HG02588 (cell line): Measurements from ENCODE around the gene HLA-DRB5.
"Not testable (repeated sequence)": the region's sequence is repeated elsewhere in the genome, so short reads cannot be mapped to it uniquely, and the experiment has no call there.

Source experiments
- ATAC-seq: cut with Tn5 transposase; IDR thresholded peaks from one replicate; pipeline ENCODE4 v1.9.1; 2021; ENCODE audit warnings: mild to moderate bottlenecking, moderate library complexity; ENCODE audit not compliant: unreplicated experiment

The HLA-DRB5 gene

DNA sequence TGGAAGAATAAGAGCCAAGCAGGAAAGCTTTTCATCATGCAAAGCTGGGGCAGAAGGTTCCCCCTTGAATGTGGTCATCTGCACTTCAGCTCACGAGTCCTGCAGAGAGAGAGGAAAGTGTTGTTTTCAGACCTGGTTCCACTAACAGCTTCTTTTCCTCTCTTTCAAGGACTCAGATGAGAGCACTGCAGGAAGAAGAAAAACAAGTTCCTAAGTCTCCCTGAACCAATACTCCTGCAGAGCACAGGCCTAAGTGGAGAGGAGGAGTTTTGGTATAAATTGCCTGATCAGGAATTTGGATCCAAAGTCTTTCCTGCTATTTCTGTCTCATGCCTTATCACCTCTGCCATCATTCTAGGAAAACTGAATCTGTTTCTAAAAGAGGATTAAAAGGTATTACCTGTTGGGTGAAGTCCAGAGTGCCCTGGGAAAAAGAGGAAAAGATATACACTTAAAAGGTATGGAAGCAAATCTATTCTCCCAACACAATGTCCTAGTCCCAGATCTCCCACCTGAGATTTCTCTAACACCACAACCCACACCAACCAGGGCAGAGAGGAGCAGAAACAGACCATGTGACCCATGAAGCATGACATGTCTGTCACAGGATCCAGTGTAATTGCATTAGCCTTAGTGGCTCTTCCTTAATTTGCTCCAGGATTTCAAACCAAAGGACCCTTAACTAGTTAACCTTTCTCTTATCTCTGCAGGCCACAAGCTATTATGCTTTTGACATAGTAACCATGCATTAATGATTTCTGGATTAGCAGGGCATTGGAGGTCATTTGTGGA, 12.2 kb downstream of the HLA-DRB5 start:
- ATAC-seq, result no peak

DNA sequence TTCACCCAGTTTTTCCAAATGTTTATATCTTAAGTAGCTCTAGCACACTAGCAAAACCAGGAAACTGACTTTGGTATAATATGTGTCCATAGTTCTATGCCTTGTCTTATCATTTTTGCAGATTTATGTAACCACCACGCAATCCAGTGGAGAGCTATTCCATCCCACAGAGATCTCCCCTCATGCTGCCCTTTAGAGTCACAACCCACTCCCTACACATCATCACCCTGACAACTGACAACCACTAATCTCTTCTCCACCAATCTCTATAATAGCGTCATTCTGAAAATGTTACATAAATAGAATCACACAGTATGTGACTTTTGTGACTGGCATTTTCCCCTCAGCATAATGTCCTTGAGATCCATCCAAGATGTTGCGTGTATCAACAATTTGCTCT, 29.1 kb downstream of the HLA-DRB5 start:
- no peak for ATAC-seq

- ATAC-seq, result no peak
Observed at GRCh38 chr6:32492351-32492750, 37.7 kb downstream of the HLA-DRB5 start.

DNA sequence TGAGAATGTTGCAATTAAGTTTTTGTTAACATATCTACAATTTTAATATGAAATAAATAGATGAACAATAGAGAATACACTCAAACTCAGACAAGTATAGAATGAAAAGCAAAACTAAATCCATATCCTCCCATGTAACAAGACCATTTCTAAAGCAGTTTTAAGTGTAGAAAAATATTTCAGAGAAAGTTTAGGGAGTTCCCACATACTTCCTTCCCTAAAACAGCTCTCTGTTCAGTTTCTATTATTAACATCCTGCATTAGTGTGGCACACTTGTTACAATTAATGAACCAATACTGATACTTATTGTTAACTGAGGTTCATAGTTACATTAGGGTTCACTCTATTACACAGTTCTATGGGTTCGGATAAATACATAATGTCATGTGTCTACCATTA, 38.4 kb downstream of the HLA-DRB5 start:
- ATAC-seq, result no peak

DNA sequence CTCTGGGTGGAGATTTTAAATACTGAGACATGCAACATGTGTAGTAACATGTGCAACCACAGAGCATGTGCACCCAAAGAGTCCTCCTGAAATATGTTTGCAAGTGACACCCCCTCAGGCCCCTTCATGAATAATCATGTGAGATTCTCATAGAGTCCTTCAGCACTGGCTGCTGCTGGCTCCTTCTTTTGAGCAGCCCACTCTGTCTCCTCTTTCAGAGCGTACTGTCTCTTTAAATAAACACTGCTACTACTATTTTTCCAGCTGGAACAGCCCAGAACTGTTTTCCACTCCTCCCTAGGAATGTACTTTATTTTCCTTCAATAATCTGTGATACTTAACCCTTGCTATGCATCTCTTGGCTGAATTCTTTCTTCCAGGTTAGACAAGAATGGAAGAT, 42.0 kb downstream of the HLA-DRB5 start:
- ATAC-seq, result no peak

DNA sequence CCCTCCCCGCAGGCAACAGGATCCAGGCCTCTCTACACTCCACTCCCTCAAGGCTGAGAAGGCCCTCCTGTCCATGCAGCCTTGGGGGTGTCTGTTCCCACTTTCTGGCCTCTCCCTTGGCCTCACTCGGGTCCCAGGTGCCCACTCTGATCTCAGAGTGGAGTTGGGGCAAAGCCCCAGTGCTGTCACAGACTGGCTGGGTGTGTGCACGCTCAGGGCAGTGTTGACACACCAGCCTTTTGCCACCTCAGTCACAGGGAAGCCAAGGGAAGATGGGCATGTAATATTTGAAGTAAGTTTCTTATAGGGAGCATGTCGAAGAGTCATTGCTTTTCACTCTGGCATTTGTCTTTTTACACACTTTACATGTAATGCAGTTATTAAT, 45.5 kb downstream of the HLA-DRB5 start:
- no peak for ATAC-seq

- ATAC-seq, result no peak
Observed at GRCh38 chr6:32483968-32484613, 46.0 kb downstream of the HLA-DRB5 start.

- ATAC-seq, result no peak
Observed at GRCh38 chr6:32475392-32476206, 54.5 kb downstream of the HLA-DRB5 start.

DNA sequence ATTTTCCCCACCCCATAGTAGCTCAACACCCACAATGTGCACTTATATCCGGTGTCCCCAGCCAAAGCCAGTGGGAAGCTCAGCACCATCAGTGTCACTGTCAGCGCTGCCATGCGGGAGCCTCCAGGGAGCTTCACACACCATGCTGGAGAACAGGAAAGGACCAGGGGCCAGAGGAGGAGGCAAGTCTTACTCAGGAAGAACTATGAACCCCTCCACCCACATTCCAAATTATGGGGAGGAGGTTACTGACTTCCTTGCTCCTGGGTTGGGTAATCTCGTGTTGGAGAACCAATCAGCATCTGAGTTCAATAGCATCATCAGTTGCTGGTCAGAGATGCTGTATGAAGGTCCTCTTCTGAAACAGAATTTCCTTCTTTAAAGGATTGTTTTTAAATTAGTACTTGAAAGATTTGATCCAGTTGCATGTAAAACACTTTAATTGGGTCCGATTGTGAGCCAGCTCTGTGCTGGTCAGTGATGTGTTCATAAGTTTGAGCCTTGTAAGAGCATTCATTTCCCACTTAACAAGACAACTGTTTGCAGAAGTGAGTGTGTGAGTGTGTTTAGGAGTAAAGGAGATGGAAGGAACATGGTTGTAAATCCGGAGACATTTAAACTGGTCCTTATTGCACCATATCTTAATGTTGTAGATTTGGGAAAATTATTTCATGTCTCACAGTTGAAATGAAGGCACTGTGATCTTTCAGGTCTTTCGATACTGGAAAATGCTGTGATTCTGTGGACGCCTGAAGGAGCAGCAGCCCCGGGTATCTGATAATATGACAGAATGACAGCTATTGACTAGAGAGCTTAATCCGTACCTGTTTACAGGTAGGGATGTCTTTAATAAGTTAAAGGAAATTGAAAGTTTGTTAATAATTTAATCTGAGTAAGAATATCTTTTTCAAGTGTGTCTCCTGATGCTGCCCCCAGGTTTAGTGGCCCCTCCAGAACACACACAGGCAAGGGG, 56.4 kb downstream of the HLA-DRB5 start:
- peak; percentile 96 for ATAC-seq

- no peak for ATAC-seq
Observed at GRCh38 chr6:32472781-32473375, 57.2 kb downstream of the HLA-DRB5 start.

DNA sequence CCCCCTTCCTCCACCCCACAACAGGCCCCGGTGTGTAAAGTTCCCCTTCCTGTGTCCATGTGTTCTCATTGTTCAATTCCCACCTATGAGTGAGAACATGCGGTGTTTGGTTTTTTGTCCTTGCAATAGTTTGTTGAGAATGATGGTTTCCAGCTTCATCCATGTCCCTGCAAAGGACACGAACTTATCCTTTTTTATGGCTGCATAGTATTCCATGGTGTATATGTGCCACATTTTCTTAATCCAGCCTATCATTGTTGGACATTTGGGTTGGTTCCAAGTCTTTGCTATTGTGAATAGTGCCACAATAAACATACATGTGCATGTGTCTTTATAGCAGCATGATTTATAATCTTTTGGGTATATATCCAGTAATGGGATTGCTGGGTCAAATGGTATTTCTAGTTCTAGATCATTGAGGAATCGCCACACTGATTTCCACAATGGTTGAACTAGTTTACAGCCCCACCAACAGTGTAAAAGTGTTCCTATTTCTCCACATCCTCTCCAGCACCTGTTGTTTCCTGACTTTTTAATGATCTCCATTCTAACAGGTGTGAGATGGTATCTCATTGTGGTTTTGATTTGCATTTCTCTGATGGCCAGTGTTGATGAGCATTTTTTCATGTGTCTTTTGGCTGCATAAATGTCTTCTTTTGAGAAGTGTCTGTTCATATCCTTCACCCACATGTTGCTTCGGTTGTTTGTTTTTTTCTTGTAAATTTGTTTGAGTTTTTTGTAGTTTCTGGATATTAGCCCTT, 62.2 kb downstream of the HLA-DRB5 start:
- not testable (repeated sequence) for ATAC-seq
